Dedifferentiated amniotic fluid mesenchymal stem cell (primary cell): ENCODE data around the gene EIF4G1.
A peak's percentile ranks its signal among the peaks of the same experiment; 100 is the strongest.

ENCODE experiments used
- DNase-seq: peaks from one replicate; pipeline ENCODE4 v3.0.0-alpha.2; 2016; ENCODE audit errors: extremely low spot score

Gene EIF4G1

DNA sequence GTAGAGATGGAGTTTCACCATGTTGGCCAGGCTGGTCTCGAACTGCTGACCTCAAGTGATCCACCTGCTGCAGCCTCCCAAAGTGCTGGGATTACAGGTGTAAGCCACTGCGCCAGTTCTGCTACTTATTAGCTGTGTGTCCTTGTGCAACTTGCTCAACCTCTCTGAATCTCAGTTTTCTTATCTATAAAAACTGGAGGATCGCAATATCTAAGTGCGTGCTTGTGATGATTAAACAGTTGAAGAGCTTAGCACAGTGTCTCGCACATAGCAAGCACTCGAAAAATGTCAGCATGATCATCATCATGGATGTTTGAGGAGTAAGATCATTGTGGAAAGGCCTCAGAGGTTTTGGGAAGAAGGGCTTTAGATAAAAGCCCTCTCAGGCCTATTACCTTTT lies 36.2 kb downstream of the EIF4G1 start:
- DNase-seq: no peak

DNA sequence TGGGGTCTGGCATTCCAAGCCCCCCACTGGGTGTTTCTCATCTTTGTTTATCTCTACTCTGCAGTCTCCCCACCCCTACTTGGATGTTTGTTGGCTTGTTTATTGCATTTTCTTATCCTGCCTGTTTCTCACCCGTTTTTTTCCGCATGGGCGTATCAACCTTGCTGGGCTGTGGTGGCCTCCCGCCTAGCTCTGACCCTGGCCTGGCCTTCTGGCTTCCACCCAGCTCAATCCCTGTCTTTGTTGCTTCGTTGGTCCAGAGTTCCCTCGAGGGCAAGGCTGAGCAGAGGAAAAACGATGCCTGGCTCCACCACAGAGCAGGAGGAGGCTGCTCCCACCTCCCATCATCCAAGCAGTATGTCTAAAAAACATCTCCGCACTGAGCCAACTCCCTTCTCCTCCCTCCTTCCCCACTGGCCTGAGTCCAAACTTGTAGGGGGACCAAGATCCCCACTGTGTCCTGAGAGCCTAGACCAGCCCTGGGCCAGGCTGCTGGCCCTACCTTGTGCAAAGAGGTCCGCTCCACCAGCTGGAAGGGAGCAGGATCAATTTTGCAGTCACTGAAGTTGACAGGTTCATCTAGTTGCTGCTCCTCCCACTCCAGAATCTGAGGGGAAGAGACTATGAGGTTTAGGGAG lies 37.2 kb downstream of the EIF4G1 start:
- DNase-seq: no peak

DNA sequence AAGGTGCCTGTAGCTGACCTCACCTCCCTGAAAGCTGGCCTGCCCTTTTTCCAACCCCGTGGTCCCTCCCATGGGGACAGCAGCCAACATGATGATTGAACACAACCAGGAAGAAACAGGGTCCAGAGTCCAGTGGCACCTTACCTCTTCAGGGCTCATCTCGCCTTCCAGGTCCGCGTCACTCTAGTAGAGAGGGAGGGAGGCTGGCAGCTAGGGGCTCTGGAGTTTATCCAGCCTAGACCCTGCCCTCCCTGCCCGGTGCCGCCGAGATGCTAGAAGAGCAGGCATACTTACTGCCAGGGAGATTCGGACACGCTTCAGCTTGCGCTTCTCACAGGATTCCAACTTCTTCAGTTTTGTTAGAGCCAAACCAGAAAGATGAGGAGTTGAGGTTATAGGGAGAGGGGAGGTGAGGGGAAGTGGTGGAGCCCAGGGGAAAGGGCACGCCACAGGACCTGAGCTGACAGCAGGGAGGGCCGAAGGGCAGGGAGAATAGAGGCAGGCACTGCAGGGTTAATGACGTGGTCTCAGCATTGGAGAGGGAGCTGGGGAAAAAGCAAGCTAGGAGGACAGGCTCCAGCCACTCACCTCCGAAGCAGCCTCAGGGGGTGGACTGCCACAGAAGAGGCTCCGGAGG lies 37.9 kb downstream of the EIF4G1 start:
- DNase-seq: no peak

DNA sequence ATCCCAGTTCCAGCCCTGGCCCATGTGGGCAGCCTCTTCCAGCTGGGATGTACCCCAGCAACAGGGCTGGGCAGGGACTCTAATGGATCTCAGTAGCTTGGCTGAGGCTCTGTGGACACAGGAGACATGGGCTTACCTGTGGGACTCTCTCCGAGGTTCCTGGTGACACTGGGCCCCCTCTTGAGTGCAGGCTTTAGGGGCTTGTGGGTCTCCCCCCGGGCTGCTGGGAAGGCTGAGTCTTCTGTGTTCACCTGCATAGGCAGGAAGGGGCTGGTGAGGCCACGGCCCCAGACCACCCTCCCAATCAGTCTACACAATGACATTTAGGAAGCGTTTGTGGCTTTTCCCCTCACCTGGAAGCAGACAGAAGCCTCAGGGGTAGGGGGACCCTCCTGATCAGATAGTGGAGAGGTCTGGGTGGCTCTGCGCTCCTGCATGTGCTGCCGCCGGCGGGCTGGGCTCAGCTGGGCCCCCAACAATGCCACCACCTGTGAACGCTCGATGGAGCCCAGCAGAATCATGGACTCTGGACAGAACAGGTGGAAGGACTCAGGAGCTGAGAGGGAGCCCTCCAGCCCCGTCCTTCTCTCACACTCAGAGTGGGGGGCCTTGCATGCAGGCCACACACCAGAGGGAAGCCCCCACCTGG lies 38.6 kb downstream of the EIF4G1 start:
- no peak for DNase-seq

DNA sequence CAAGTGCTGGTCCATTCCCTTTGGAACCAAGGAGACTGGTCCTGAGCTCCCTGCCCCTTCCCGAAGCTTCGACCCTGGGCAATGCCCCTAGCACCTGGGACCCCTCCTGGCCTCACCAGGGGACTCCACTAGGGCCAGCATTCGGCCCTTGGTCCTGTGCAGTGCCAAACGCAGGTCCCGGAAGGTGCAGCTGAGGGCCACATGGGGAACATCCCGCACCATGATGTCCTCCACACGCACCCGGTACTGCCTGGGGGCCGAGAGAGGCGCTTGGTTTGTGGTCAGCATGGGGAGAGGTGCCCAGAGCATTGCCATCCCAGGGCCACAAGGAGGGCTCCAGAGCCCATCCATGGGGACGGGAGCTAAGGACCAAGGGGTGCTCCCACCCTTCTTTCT lies 39.1 kb downstream of the EIF4G1 start:
- DNase-seq: no peak

DNA sequence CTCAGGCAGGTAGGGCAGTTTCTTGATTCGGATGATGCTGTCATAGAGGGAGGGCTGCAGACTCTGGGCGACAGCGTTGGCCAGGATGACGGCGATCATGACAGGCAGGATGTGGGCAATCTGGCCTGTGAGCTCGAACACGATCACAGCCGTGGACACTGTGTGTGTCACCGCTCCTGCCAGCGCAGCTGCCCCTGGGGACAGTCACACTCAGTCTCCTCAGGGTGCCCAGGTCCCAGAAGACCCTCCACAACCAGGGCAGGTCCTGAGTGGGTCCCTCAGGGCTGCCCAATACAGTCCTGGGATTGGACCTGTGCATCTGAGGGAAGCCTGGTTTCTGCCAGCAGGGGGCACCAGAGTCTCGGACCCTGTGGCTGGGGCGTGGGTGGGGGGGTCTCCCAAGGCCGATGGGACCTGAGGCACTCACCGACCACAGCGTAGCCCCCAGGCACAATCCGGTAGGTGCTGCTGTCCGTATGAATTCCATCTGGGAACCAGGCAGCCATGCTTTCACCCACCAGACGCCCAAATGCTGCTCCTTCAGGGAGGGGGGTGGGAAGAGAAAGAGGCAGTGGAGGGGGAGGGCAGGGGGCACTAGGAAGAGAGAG lies 39.8 kb downstream of the EIF4G1 start:
- DNase-seq: no peak

DNA sequence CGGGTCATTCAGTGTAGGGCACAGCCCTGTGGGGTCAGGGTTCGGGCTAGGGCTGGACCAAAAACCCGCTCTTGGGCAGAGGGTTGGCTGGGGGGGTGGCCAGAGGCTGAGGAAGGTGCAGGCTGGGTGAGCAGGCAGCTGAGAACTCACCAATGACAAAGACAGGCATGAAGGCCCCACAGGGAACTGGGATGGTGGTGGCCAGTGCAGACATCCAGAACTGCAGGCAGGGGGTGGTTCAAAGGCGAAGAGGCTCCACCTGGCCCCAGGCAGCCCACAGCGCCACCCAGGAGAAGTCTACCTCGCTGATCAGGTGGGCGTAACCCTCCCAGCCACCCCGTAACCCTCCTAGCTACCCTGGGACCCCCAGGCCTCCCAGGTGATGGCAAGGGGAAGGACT lies 40.3 kb downstream of the EIF4G1 start:
- no peak for DNase-seq

DNA sequence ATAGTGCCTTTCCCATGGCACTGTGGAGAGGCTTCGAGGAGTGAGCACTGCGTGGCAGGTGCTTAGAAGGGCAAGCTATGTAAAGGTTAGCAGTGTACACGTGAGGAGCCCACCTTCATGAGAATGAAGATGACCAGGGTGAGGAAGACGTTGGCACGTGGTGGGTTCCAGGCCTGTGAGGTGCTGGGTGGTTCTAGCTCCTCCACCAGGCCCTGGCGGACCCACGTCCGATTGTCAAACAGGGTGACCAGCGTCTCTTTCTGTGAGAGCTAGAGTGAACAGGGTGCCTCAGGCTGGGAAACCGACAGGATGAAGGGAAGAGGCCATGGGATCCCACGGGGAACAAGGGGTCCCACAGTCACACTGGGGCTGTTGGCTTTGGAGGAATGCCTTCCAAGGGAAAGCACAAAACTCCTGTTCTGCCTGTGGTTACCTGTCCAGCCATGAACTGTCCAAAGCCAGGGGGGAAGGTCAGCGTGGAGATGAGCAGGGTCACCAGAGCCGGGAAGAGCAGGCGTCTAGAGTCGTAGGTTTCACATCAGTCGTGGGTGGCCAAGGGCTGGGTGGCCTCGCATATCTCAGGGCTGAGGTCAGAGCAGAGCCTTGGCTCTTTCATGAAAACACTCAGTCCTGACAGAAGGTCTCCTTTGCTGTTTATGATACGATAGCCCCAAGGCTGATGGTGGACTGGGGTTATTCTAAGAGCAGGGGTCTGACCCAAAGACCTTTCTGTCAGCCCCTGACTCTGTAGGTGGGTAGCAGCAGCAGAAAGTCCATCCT lies 41.0 kb downstream of the EIF4G1 start:
- no peak for DNase-seq

DNA sequence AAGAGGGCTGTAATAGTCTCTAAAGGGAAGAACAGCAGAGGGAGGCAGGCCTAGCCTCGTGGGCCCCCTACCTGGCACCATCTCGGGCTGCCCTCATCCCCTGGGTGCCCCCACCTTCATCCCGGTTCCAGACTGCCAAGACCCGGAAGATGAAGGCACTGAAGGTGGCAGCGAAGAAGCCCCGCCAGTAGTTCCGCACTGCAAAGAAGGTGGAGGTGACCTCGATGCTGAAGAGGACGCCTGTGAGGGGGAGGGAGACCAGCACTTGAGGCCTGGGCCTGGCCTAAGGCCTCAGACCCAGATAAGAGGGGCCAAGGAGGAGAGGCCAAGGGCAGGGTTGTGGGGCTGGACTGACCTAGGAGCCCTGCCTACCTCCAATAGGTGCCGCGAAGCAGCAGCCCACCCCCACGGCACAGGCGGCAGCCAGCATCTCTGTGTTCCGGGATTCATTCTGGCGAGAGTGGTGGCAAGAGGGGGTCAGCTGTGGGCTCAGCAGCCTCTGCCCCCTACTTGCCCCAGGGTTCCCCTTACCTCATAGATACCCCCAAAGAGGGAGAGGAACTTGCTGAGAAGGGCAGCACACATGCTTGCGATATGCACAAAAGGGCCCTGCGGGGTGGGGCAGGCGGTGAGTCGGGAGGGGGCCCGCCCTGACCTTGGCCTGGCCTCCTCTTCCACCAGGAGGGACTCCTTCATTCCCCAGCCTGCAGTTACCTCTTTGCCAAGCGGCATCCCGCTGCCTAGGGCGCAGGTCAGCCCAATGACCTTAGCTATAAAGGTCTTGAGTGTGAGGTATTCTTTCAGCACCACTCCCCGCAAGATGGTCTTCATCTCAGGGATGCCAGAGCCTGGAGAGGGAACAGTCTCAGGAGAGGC lies 43.1 kb downstream of the EIF4G1 start:
- DNase-seq: no peak

DNA sequence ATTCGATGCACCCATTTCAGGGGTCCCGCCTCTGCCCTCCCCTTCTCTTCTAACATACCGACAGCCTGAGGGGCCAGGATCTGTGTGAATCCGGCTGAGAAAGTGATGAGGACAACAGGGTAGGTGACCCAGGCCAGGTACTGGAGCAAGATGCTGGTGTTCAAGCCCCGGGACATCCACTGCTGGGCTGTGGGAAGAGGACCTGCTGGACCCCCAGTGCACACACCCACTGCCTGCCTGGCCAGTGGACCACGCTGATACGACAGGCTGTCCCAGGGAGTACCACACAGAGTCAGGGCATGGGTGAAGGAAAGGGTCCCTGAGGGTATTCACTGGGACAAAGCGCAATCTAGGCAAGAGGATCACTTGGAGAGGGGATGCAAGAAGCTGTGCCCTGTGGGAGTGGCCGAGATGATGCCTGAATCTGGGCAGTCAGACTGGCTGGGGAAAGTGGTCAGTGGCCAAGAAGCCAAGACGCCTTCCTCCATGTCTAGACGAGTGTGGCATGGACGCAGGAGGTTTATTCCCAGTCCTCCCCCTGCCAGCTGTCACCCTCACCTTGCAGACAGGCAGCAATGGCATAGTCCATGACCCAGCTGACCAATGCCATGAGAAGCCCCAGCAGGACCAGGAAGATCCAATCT lies 43.8 kb downstream of the EIF4G1 start:
- no peak for DNase-seq

DNA sequence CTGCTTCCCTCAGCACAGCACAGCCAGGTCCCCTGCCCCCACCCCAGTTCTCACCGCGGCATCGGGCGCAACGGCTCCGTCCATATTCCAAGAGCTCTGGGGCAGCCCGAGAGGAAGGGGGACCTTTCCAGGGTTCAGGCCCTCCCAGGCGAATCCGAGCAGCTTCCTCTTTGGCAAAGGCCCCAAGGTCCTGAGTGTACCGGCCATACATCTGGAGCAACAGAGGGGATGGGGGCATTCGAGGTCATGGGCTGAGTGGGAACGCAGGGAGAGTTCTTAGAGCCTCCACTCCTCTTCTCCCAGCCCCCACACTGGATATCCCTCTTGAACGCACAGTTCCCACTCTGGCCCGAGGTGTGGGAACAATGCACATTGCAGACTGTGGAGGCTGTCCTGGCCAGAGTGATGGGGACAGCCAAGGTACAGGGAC lies 44.5 kb downstream of the EIF4G1 start:
- DNase-seq: no peak

DNA sequence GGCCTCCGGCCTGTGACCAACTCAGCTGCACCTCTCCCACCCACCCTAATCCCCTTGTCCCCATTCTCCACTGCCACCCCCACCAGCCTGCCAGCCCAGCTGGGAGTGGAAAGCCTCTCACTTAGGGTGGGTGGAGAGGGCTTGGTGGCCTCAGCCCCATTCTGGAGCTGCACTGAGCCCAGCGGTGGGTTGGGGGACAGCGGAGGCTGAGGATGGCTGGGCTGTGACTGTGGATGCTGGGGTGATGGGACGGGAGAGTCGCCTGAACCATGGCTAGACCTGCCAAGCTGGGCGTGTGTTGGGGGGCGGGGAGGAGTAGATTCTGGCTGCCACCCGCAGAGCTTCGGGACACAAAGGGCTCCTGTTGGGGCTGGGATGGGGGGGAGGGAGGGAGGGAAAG lies 45.2 kb downstream of the EIF4G1 start:
- DNase-seq: no peak

DNA sequence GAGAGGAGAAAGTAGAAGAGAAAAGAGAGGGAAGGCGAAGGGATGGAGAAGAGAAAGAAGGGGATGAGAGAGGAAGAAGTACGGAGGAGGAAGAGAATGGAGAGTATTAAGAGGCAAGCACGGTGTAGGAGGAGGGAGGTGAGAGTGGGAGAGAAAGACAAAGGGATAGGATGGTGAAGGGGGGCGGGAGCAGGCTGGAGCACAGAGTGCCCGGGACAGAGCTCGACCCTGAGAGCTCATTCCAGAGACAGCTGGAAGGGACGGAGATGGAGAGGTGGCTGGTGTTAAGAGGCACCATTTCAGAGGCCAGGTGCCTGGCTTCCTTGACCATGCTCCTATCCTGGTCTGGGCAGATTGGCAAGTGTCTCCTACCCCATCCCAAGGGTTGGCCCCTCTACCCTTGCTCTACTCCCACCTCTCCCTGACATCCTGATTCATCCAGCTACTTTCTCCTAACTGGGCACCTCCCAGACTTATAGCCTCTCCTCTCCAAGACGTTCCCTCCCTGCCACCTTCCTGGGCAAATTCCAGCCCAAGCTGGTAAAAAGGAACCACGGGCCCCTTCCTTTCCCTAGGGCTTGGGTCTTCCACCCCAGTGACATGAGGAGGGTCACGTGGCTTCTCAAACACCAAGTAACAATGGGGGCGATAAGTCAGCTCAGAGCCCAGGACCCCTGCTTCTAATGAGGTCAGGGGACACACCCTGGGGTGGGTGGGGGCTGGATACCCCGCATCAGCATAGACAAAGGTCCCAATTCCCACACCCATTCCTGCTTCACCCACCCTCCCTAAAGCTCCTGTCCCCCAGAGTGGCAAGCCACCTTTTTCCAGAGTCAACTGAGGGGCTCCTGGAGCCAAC lies 45.9 kb downstream of the EIF4G1 start:
- no peak for DNase-seq

DNA sequence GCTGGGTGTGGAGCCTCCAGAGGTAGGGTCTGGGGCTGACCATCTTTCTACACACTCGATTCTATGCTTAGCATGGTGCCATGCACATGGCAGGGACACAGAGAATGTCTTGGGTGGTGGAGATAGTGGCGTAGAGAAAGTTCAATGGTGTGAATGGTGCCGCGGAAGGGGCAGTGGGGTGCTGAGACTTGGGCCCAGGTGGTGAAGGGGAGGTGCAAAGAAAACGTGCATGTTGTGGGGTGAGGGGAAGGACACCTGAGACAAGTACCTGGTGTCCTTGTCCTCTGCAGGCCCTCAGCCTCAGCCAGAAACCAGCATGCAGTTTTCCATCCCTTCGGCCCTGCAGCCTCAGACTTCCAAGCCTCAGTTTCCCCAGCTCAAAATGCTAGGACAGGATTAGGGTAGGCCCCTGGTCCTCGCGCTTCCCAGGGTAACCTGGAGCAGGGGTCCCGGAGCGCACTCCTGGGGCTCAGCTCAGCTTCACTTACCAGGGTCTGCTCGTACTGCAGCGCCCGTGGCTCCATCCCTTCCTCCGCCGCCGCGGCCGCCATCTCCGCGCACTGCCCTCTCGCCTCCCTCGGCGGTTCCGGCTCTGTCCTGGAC lies 46.6 kb downstream of the EIF4G1 start:
- DNase-seq: no peak

DNA sequence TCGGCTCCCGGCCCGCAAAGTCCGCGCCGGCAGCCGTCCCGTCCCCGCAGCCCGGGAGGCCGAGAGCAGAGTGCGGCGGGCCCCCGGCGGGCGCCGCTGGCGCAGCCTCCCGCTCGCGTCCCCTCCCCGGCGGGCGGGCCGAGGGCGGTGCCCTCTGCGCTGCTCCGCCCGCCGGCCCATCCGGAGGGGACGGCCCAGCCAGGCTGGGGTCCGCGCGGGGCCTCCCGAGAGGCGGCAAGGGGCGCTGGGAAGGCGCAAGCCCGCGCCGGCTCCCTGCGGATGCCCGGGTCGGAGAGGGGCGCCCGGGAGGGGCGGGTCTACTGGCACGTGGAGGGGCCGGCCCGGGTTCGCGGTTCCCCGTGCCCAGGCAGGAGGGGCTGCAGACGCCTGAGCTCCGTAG lies 47.1 kb downstream of the EIF4G1 start, which contains the start of the genes CLCN2 and POLR2H:
Gene CLCN2 (minus strand): TSS at position 74 of the 400 bp plus-strand sequence. CDS start 126 bp downstream, outside the sequence.
Gene POLR2H (plus strand): TSS at position 179 of the 400 bp plus-strand sequence. CDS start 1,783 bp downstream, outside the sequence.
- DNase-seq: no peak

DNA sequence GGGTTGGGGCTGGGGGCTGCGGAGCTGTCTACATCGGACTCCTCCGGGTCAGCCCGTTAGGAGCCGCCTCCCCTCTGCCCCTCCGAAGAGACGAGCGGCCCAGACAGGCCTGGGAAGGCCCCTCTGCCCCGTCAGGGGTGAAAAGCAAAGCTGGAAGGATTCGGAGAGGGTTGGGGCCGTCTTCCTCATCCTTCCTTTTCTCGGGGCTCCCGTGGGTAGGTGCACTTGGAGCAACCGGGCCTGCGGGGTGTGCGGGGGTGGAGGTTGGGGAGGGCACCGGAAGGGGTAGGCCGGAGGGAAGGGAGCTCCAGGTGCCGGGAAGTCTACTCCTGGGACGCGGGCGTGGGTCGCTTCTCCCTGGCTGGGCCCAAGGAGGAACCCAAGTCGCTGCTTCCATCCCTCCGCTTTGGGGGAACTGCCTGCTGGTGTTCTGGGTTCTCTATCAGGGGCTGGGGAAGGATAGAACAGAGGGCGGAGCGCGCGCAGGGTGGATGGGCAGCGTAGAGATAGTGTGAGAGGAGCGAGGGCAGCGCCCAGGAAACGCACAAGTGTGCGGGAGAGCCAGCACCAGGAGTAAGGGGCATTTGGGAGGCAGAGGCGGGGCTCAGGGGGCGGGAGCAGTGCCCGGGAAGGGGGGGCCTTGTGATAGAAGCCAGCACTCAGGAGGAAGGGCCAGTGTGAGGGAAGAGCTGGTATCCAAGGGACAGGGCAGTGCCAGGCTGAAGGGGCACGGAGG lies 47.7 kb downstream of the EIF4G1 start:
- DNase-seq: peak; percentile 59

DNA sequence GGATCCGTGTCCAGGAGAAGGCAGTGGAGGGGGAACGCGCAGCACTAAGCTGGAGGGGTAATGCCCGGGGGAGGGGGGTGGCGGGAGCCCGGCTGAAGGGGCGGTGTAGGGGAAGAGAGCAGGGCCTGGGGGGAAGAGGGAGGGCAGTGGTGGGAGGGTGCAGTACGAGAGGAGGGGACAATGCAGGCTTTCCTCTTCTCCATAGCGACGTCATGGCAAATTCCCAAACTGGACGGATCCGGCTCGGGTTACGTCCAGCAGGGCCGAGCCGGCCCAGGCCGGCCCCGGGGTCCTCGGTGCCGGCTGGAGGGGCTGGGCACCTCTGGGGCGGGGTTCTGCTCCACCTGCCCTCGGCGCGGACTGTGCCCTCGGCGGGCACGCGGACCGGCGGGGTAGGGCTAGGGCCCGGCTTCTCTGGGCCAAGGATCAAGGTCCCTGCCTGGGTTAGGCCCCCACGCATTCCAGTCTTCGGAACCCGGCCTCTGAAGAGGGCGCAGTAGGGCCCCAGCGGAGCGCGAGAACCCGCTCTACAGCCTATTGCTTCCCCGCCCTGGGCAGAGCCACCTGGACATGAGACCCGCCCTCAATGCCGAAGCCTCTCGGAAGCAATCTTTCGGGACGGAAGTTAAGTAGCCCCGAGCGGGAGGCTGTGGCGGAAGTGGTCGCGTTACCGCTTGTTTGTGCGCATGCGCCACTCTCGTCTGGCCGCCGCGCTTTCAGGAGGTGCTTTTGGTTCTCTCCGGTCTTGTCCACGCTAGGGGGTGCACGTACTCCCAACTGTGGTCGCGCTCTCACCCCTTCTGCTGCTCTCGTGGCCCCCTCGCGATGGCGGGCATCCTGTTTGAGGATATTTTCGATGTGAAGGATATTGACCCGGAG lies 48.5 kb downstream of the EIF4G1 start:
- peak; percentile 95 for DNase-seq
